ENCODE results near the gene QSOX1.

The QSOX1 gene

DNA sequence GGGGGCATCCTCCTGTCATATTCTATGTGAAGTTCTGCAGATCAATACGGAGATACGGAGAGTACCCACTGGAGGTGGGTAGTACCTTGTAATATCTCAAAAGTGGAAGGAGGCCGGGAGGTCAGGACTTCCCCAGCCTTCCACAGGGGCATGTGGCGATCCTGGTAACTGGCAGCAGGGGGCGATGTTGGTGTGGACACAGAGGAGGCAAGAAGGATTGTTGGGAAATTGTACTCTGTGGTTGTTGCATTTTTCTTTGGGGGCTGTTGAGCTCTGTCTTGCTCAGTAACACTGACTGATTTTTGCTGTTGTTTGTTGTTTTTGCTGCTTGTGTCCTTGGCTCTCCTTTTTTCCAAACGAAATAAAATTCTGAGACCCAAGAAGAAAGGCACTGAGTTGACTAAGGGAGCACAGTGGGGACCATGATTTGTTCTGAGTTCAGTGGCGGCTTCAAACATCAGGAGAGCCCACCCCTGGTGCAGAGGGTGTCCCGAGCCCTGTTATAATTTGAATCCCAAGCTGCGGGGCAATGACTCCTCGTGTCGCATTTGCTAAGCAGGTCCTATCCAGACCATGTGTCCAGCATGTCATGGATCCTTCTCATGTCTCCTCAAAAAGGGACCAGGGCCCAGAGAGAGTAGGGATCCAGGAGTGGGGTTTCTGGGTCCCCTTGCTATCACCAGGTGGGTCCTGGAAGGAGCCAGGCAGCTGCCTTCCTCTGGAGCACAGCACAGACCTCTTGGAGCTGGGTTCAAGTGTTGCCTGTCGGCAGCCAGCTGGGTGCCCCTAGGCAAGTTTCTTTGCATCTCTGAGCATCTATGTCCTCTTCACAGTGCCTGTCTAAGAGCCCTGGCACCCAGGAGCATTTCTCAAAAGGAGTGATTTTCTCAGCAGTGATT lies 98.2 kb downstream of the QSOX1 start:
- peak; percentile 12 to 55 (median 34) for DNase-seq
